GM21576 (cell line): Measurements from ENCODE around the gene YES1.
"Not testable (repeated sequence)": the region's sequence is repeated elsewhere in the genome, so short reads cannot be mapped to it uniquely, and the experiment has no call there.

Experiments
- ATAC-seq: cut with Tn5 transposase; IDR thresholded peaks from one replicate; pipeline ENCODE4 v1.9.1; 2021; ENCODE audit warnings: mild to moderate bottlenecking, moderate library complexity; ENCODE audit not compliant: unreplicated experiment

Gene YES1

DNA sequence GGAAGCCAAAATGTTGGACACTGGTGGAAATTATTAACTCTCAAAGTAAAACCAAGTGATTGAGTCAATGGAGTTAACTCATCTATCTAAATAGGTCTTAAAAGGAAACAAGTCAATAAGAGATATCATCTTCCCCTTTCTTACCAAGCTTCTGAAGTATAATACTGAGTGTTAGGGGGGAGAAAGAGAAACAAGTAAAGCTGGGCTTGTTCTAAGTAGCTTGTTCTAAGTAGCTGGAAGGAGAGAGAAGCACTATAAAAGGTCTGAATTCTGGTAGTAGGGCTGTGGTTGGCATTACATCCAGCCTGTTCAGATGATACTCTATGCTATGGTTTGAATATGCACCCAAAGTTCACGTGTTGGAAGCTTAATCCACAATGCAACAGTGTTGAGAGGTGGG is 26.8 kb downstream of the YES1 start:
- ATAC-seq: no peak

DNA sequence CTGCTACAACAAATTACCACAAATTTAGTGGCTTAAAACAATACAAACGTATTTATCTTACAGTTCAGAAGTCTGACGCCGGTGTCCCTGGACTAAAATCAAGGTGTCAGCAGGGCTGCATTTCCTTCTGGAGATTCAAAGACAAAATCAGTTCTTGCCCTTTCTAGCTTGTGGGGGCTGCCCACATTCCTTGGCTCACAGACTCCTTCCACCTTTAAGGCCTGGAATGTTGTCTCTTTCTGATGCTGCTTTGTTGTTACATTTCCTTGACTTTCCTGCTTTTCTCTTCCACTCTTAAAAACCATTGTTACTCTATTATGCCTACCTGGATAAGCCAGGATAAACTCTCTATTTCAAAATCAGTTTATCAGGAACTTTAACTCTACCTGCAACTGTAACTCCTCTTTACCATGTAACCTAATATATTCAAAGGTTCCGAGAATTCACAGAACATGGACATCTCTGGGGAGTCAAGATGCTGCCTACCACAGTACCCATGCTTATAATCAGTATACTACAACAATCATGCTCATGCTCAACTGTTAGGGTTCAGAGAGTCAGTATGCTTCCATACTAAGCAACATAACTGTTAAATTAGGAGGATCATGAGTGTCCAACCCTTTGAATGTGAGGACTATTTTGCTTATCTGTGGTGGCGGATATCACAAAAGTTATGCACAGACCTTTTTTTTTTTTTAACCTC is 27.4 kb downstream of the YES1 start:
- no peak for ATAC-seq

DNA sequence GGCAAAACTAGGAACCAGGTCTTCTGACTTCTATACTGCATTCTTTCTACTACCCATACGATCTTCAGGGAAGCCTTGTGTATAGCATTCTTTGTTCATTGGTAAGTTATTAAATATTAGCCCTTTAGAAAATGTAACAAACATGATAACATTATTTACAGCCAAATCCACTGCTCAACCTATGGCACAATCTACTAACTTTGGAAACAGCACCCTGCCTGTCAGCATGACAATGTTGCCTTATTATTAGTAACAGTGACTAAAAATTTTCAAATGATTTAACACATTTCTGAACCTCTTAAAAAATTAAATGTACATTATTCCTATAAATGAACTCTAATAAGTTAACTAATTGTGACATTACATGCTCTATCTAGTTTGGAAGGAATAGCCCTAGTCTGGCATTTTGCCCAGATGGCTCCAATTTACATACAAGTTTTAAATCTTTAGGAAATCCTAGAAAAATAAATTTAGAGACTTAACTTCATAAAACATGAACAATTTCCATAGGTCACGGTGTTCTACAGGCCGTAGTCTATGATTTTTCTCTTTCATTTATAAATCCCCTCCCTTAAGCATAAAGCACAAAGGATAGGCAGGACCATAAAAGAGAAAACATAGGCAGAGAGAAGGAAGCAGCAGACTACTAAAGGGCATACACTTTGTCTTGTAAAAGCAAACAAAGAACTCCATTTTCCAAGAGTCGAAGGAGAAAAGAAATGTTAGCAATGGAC is 33.7 kb downstream of the YES1 start:
- no peak for ATAC-seq

GRCh38 chr18:777021-777420 is 35.0 kb downstream of the YES1 start:
- ATAC-seq: no peak

GRCh38 chr18:776044-776443 is 36.0 kb downstream of the YES1 start:
- ATAC-seq: not testable (repeated sequence)

DNA sequence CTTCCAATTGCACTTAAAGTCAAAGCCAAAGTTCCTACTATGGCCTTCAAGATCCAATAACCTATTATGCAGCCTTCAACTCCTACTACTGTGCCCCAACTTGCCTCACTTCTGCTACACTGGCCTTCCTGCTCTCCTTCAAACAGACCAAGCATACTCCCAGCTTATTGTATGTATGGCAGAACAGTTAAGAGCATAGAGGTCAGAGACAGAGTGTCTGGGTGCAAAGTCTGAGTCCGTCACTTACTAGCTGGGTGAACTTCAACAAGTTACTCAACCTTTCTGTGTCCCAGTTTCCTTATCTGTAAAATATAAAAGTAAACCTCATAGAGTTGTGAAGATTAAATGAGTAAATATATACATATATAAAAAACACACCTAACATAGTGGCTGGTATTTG is 37.2 kb downstream of the YES1 start:
- no peak for ATAC-seq

DNA sequence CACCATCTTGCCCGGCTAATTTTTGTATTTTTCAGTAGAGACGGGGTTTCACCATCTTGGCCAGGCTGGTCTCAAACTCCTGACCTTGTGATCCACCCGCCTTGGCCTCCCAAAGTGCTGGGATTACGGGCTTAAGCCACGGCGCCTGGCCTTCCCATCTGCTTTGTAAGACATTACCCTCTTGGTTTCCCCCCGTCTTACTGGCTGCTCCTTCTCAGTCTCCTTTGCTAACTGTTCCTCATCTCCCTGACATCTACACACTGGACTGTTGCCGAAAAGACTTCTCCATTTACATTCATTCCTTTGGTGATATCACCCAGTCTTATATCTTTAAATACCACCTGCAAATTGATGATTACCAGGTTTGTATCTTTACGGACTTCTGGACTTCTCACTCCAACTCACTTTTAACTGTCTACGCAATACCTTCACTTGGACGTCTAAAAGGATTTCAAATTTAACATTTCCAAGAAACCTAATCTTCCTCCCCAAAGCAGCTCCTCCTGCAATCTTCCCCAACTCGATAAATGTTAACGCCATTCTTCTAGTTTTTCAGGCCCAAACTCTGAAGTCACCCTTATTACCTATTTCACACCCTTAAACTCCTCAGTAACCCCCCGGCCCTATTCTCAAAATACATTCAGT is 37.9 kb downstream of the YES1 start:
- ATAC-seq: no peak

DNA sequence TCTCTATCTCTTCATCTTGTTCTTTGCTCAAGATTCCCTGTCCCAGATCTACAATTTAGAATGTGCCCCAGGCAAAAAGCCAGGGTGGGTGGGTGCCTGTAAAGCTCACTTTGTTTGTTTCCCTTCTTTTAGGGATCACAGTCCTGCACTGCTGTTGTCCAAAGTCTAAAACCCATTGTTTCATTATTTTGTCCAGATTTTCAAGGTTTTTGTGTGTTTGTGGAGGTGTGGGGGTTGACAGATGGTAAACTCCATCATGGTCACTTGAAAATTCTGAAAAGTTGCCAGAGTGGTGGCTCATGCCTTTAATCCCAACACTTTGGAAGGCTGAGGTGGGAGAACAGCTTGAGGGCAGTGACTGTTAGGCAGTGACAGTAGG is 41.5 kb downstream of the YES1 start:
- no peak for ATAC-seq

DNA sequence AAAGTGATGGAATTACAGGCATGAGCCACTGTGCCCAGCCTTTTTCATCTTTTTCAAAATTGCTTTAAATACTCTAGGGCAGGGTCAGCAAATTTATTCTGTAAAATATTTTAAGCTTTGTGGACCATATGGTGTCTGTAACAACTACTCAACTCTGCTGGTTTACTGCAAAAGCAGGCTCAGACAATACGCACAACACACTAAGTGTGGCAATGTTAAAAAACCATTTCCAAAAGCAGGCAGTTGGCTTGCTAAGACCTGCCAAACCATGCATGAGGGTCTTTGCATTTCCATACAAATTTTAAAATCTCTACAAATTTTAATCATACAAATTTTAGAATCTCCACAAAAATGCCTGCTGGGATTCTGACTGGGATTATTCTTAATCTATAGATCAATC is 44.1 kb downstream of the YES1 start:
- no peak for ATAC-seq

DNA sequence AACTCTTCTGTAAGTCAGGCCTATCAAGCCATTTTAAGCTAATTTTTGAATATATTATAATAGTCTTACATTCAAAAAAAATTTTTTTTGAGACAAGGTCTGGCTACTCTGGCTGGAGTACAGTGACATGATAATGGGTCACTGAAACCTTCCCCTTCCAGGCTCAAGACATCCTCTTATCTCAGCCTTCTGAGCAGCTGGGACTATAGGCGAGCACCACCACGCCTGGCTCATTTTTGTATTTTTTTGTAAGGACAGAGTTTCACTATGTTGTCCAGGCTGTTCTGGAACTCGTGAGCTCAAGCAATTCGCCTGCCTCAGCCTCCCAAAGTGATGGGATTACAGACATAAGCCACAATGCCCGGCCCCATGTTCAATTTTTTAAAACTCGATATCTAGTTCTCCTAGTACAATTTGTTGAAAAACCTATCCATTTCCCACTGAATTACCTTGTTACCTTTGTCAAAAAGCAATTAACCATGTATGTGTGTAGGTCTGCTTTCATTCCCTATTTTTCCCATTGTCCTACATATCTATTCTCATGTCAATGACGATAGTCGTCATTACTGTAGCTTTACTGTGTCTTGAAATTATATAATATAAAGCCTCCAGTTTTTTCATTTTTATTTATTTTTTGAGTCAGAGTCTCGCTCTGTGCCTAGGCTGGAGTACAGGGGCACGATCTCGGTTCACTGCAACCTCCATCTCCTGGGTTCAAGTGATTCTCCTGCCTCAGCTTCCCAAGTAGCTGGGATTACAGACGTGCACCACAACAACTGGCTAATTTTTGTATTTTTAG is 44.8 kb downstream of the YES1 start:
- no peak for ATAC-seq

DNA sequence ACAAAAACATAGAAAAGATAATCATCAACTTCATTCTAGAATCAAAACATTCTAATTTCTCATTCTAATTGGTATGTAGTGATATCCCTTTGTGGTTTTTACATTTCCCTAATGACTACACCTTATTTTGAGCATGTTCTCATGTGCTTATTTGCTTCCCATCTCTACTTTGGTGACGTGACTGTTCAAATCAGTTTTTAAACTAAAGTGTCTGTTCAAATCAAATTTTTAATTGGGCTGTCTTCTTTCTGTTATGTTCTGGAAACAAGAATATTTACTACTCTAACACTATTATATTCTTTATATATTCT is 45.5 kb downstream of the YES1 start:
- no peak for ATAC-seq

GRCh38 chr18:765764-766549 is 46.1 kb downstream of the YES1 start:
- ATAC-seq: no peak

GRCh38 chr18:759864-760263 is 52.2 kb downstream of the YES1 start:
- ATAC-seq: not testable (repeated sequence)

DNA sequence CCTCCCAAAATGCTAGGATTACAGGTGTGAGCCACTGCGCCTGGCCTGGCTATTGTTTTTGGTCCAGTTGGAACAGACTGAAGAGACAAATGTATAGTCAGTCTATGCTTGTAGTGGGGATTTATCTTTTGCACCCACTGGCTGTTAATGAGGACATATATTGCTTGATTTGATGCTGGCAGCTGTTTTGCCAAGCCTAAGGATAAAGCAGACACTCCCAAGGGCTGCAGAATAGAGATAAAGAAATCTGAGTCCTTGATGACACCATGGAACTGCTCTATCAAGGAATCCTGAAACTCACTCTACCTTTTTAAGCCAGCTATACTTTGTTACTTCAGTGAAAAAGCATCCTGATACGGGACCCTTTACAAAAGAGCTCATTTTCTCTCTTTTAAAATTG is 56.5 kb downstream of the YES1 start:
- no peak for ATAC-seq

- no peak for ATAC-seq
Observed at GRCh38 chr18:754656-755055, 57.4 kb downstream of the YES1 start.

- no peak for ATAC-seq
Observed at GRCh38 chr18:750456-750855, 61.6 kb downstream of the YES1 start.

DNA sequence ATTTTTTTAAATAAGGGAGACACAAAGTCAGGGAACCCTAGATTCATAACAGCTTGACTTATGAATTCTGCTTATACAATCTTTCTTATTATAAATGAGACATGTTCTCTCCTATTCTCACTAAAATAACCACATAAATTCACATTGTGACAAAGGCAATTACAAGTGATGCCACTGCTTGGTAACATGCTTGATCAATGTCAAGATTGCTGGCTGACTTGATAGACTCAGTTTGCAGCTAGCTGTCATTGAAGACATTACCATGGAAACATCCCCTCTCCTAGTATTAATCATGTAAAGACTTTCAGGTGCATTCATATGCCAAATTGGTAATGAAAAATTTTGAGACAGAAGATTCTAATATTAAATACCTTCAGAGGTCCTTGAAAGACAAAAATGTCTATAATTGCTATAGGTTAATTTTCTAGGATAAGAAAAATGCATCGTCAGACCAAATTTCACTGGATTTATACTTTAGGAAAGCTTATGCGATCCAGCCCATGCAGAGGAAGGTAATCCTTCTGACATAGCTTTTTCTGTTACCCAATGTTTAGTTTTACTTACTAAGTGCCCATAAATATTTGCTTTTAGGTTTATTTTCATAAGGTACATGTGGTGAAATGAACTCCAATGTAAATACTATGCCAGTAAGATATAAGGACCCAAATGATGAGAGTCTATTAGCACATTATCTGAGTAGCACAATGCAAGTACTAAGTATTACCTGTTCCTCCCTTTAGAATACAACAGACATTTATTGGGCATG is 67.0 kb downstream of the YES1 start:
- ATAC-seq: no peak

DNA sequence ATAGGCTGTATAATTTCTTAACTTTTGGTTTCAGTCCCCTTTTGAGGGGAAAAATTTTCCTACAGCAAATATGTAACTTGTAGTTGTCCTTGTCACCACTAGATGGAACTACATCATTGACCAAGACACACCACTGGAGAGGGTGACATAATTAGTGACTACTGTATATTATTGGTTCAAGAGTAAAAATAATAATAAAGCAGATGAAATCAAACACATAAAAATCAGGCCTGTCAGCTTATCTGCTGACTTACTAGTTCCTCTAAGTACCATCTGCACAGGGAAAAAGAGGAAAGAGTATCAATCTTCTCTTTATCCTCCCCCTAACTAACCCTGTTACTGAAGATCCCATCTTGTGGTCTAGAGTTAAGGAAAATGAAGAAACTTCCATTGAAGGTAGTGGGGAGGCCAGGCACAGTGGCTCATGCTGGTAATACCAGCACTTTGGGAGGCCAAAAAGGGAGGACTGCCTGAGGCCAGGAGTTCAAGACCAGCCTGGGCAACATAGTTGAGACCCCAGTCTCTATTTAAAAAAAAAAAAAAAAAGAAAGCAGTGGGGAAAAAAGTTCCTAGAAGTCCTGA is 70.0 kb downstream of the YES1 start:
- no peak for ATAC-seq

DNA sequence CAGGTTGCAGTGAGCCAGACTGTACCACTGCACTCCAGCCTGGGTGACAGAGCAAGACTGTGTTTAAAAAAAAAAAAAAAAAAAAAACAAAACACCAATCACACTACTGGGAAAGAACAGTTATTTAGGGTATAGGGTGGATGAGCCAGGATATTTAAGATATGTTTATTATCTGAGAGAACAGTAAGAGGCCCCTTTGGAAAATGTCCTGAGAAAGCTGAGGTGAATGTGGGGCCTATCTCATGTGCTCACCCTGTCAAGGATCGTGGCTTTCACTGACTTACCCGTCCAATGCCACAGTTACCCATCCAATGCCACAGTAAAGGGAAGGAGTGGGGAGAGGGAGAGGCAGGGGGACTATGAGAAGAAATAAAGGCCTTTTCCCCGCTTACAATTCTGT is 79.7 kb downstream of the YES1 start:
- ATAC-seq: no peak

DNA sequence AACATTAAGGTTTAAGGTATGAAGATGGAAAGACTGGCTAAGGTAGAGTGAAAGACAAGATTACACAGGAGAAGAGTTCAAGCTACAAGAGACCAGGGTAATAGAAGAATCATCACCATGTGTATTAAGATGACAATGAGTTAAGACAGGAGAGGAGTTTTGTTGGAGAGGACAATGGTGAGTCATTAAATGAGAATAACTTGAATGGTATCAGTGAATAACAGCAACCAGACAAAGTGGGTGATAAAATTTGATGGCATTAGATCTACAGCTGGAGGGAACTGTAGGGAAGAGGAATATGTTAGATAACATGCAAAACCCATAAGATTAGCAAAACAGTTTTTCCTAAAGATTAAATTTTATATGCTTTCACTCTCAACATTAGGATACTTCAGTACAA is 80.9 kb downstream of the YES1 start:
- ATAC-seq: no peak
